Stimulated activated CD4-positive, alpha-beta T cell treated with anti-CD3 and anti-CD28 coated beads, Interleukin-12 subunit alpha, Interleukin-12 subunit beta, amount 100 ng/mL, for 24 hours (primary cell): Measurements from ENCODE around the gene TLE5.
"Not testable (repeated sequence)": the region's sequence is repeated elsewhere in the genome, so short reads cannot be mapped to it uniquely, and the experiment has no call there.

Source experiments
- DNase-seq, 2 experiments: peaks; one replicate each; pipeline ENCODE4 v3.0.0-alpha.2; 2020; ENCODE audit warnings: low read depth in 2 of 2

Gene TLE5

DNA sequence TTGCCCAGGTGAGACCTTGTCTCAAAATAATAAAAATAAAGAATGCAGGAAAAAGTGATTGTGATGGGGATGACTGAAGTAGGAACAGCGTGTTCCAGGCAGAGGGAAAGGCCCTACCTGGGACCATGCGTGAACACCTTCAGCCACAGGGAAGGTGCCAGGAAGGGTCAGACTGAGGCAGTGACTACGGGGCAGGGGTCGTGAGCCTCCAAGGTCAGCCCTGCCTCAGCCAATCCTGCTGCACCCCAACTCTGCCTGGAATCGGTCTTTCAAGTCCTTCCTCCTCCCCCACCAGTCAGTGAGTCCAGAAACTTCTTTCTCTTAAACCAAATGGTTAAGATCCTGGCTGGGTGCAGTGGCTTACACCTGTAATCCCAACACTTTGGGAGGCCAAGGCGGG is 17.1 kb downstream of the TLE5 start:
- DNase-seq, result no peak

DNA sequence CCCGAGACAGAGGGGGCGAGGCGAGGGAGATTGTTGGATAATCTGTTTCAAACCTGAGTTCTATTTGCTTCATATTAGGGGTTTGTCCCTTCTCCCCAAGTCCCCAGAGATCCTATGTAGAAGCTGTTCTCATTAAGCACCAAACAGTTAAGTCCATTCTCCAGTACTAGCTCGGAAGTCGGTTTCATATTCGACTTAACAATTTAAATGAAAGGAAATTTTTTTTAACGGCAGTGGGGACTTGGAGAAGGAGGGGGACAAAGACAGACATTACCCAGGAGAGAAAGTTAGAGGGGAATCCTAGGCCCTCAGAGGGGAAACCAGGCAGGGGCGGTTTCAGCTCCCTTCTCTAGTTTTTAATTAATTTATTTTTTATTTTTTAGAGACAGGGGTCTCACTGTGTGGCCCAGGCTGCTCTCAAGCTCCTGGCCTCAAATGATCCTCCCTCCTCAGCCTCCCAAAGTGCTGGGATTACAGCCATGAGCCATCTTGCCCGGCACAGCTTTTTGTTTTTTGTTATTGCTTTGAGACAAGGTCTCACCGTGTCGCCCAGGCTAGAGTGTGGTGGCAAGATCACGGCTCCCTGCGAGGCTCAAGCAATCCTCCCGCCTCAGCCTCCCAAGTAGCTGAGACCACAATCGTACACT is 19.6 kb downstream of the TLE5 start:
- no peak for DNase-seq

DNA sequence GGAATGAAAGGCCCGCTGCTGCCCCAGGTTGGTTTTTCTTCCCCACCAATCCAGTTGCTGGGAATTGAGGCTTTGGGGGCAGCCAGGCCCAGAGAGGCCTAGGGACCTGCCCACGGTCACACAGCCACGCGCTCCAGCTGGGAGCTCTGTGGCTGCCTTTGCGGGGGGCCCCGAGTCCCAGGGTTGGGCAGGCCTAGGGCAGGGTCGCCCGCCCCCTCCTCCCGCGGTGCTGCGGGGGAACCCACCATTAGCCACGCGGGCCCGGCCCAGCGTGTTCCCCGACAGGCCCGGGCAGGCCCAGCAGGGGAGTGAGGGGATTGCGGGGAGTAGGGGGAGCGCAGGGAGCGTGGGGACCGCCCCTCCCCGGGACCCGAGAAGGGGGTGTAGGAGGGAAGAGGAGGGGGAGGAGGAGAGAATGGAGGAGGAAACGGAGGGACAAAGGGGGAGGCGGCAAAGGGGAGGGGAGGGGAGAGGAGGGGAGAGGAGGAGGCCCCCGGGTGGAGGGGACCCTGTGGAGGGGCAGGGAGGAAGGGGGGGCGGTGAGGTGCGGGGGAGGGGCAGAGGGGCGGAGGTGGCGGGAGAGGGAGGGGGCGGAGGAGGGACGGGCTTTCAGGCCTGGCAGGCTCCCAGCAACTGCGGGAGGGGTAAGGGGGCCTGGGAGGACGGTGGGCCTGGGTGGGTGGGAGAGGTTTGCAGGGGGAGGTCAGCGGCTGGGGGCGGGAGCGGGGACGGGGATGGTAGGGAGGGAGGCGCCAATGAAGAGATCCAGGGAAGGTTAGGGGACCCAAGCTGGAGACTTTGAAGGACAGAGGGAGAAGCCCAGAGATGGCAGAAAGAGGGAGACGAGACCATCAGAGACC is 20.3 kb downstream of the TLE5 start:
- DNase-seq, result no peak

DNA sequence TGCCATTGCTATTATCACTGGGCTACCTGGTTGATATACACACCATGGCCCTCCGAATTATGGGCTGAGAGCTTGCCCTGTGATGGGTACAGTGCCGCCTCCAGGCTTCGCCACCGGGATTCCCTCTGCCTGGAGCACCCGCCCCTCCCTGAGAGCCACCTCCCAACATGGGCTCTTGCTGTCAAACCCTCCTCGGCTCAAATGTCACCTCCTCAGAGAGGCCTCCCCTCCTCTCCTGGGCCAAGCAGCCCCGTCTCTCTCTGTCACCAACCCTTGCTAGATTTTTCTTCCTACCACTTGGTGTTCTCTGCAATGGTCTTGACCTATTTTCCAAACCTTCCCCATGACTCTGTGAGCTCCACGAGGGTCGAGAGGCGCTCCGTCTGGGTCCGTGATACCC is 21.0 kb downstream of the TLE5 start:
- no peak for DNase-seq

DNA sequence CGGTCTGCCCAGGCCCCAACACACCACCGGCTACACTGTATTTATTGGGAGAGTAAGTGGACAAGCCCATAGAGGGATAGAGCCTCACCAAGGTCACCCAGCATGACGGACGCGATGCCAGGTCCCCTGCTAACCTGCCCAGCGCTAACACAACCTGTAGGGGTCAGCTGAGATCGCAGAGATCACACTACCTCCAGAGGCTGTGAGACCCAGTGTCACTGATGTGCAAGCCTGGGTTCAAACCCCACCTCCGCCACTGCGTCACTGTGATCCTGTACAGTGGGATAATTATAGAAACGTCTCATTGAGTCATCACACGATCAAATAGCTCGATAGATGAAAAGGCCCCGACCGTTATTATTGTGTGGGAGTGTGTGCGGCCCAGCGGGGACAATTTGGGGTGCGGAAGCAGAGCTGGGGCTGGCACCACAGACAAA is 22.6 kb downstream of the TLE5 start:
- DNase-seq, result no peak

GRCh38 chr19:3039125-3039524 is 23.2 kb downstream of the TLE5 start:
- no peak for DNase-seq

DNA sequence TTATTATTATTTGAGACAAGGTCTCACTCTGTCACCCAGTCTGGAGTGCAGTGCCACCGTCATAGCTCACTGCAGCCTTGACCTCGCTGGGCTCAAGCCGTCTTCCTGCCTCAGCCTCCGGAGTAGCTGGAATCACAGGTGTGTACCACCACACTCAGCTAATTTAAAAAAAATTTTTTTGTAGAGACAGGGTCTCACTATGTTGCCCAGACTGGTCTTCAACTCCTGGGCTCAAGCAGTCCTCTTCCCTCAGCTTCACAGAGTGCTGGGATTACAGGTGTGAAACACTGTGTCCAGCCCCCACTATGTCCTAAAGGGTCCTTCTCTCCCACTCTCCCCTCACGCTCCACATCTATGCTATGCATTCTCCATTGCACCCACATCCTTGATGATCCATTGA is 24.1 kb downstream of the TLE5 start:
- DNase-seq, result no peak

- not testable (repeated sequence) for DNase-seq
Measured at GRCh38 chr19:3036977-3037544, 25.2 kb downstream of the TLE5 start.

DNA sequence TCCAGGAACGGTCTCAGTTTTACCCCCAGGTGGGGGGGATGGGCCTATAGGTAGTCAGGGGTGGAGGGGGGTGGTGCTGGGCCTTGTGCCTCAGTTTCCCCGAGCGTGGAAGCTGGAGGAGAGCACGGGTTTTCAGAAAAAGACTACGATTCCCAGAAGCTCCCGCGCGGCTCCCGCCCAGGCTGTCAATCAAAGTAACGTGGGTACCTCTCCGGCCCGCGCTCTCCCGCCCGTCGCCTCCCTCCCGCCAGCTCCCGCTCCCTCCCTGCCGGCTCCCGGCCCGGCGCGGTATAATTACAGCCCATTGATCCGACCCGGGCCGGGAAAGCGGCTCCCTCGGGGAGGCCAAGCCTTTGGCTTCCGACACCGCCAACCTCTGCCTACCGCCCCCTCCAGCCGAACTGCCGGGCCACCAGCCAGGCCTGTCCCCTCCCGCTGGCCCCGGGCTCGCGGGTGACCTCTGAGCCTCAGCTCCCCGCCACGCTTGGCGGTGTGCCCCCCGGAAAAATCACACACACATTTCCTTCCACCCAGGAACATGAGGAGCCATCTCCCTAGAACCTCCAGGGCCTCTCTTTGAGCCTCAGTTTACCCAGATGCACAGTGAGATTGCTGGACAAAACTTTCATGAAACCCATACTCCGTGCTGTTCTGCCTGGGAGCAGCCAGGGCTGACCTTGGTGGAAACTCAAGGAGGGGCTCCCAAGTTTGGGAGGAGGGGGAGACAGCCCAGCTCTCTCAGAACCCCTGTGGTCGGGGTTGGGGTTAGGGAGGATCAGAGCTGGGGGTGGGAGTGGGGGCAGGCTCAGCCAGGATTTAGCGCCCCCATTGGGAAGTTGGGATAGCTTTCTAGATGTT is 25.9 kb downstream of the TLE5 start:
- peak; percentile 69 to 78 for DNase-seq

DNA sequence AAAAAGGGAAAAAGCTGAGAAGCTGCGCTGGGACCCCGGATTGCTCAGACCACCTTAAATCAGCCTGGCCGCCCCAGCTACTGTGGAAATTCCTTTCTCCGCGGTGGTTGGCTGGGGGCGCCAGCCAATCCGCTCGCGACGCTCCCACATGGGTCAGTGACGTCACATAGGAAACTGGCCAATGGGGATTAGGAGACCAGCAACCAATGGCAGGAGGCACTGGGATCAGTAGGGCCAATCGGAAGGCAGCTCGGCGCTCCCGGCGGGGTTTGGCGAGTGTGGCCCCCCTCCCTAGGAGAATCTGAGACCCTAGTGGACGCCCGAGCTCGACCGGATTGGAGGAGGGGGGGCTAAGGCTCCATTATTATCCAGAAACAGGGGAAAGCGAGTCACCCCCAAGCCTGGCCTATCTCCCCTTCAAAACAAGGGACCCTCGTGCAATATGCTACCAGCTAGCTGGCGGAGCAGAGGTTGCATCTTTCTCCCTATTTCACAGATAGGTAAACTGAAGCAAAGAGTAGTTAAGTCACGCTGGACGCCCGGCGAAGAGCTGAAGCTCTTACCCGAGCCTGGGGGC is 26.7 kb downstream of the TLE5 start:
- DNase-seq, result peak; percentile 90 to 92

DNA sequence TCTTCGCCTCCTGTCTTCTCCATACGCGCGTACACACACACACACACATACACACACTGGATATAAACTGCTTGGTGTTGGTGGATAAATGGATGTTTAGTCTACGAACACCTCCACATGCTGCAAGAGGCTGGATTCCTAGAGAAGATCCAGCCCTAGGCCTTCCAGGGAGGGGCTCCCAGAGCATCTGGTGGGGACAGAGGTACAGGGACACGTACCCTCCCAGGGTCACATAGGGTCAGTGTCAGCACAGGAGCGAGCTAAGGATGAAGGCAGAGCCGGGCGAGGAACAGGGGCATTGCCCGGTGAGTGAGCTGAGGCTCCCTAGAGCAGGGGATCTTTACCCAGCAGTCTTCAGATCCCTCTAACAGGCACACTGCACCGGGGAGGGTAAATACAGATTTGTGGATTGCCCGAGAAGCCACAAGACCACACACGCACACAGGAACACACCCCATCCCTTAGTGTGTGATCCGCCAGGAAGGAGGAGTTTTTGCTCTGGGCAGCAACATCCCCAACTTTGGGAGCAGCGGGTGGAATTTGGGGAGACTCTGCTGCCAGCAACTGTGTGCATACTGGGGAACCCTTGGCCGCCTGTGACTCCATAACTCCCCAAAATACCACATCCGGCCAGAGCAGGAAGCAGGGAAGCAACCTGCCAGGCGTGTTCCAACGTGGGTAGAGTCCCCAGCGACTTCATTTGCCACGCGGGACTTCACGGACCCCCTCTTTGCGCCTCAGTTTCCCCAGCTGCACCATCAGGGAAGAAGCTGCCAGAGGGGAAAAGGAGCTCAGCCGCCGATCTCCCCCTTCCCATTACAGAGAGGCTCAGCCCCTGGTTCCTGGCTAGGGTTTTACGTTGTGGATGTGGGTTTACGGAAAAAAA is 27.4 kb downstream of the TLE5 start:
- DNase-seq, result peak in 1 of 2 experiments; percentile 50

- no peak for DNase-seq
Measured at GRCh38 chr19:3034406-3034655, 28.0 kb downstream of the TLE5 start.

DNA sequence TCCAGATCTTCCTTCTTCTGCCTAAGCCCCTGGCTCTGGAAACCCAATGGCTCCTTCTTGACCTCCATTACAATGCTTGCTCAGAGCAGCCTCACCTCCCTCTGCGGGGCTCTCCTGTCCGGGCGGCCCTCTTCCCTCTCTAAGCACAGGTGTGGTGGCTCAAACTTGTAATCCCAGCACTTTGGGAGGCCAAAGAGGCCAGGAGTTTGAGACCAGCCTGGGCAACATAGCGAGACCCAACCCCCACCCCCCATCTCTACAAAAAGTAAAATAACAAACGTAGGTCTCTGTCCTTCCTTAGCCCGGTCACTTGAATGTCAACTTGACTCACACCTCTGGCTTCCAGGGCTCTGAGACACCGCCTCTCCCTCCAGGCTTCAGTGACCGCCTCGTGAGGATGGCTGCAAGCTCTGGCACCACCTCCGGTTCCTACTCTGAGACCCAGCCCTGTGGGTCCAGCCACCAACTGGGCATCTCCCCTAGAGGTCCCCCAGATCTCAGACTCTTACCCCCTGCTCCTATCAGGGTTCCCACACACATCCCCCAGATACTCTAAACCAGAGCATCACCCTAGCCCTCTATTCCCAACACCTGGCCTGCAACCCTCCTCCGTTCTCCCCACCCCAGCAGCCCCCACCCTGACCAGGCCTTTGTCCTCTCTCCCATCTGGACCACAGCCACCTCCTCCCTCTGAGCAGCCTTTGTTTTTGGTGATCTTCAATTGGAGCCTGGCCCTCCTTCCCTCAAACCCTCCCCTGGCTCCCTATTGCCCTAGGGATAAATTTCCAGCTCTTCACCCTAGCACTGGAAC is 28.5 kb downstream of the TLE5 start:
- DNase-seq, result no peak

DNA sequence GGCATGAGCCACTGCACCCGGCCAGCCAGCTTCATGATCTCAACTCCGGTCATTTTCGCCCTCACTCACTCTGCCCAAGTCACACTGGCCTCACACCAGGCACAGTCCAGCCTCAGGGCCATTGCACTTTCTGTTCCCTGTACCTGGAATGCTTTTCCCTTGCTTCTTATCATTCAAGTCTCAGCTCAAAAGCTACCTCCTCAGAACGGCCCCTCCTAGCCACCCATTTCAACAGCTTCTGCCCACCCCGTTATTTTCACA is 30.8 kb downstream of the TLE5 start:
- DNase-seq, result no peak

GRCh38 chr19:3029065-3029923 is 33.0 kb downstream of the TLE5 start, which contains the start of gene TLE2:
Gene TLE2 (minus strand): TSS chr19:3029280. CDS start chr19:3028904, 376 bp downstream.
- DNase-seq, result no peak

- no peak for DNase-seq
Measured at GRCh38 chr19:3028305-3029064, 33.8 kb downstream of the TLE5 start.

- DNase-seq, result no peak
Measured at GRCh38 chr19:3027981-3028304, 34.4 kb downstream of the TLE5 start.

DNA sequence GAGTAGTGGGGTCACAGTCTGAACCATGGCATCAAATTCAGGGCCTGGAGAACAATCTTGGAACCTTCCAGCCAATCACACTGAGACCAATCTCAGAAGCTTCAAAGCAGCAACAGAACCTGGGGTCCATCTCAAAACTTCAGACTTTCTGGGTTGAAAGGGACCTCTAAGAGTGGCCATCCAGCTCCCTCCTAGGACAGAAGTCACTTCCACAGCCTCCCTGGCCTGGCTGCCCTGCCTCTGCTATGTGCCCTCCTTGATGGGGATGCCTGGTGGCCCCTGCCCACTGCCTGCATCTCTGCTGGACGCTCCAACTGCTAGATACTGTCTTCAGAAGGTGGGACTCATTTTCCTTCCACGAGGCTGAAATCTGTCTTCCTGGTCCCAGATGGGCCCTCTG is 35.0 kb downstream of the TLE5 start:
- no peak for DNase-seq

DNA sequence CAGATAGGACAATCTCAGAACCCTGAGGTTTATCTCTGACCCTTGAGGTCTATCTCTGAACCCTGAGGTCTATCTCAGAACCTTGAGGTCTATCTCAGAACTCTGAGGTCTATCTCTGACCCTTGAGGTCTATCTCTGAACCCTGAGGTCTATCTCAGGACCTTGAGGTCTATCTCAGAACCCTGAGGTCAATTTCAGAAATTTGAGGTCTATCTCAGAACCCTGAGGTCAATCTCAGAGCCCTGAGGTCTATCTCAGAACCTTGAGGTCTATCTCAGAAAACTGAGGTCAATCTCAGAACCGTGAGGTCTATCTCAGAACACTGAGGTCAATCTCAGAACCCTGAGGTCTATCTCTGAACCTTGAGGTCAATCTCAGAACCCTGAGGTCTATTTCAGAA is 35.5 kb downstream of the TLE5 start:
- no peak for DNase-seq
